ENCODE results near the gene KDM6B.

The KDM6B gene

GRCh38 chr17:7833795-7834541, at the start of gene KDM6B:
Gene KDM6B, plus strand, starts transcription at chr17:7834217. Its CDS starts 11,338 bp downstream, at chr17:7845555.
- no peak for TF ChIP-seq CTCF (IDR thresholded peaks at IDR 0.05; ENCODE audit: unreplicated experiment in 3 of 3)
- Mint-ChIP-seq H3K27ac (peak within 1 kb of the TSS; percentile 74 to 99 (median 95)), H3K4me1 (peaks cover 28% of the 10 kb centered on the region), H3K9me3 (no peaks in the 10 kb centered on the region), H3K36me3 (ENCODE audit: low read depth) (no peaks in the 10 kb centered on the region), H3K27me3 (ENCODE audit: low read depth) (peaks cover 24% of the 10 kb centered on the region), H3K4me3 (peak within 1 kb of the TSS; percentile 92 to 97 (median 92))

GRCh38 chr17:7786866-7787265, 47.2 kb upstream of the KDM6B start:
- Mint-ChIP-seq H3K4me1 (no peaks in the 10 kb centered on the region), H3K27me3 (ENCODE audit: low read depth) (peaks cover 5% of the 10 kb centered on the region), H3K9me3 (no peaks in the 10 kb centered on the region), H3K27ac (no peak overlapping the region), H3K36me3 (ENCODE audit: low read depth) (no peaks in the 10 kb centered on the region), H3K4me3 (no peak overlapping the region)
- TF ChIP-seq CTCF (IDR thresholded peaks at IDR 0.05; ENCODE audit: unreplicated experiment in 3 of 3), result no peak

- Mint-ChIP-seq H3K36me3 (ENCODE audit: low read depth) (no peaks in the 10 kb centered on the region), H3K27ac (no peak overlapping the region), H3K4me3 (no peak overlapping the region), H3K27me3 (ENCODE audit: low read depth) (peaks cover 5% of the 10 kb centered on the region), H3K9me3 (no peaks in the 10 kb centered on the region), H3K4me1 (no peaks in the 10 kb centered on the region)
- no peak for TF ChIP-seq CTCF (IDR thresholded peaks at IDR 0.05; ENCODE audit: unreplicated experiment in 3 of 3)
Measured at GRCh38 chr17:7789131-7789530, 44.9 kb upstream of the KDM6B start.

GRCh38 chr17:7790150-7790549, 43.9 kb upstream of the KDM6B start:
- TF ChIP-seq CTCF (IDR thresholded peaks at IDR 0.05; ENCODE audit: unreplicated experiment in 3 of 3), result no peak
- Mint-ChIP-seq H3K27me3 (ENCODE audit: low read depth) (peaks cover 5% of the 10 kb centered on the region), H3K4me1 (no peaks in the 10 kb centered on the region)

GRCh38 chr17:7792611-7793010, 41.4 kb upstream of the KDM6B start:
- H3K4me1 Mint-ChIP-seq, result no peaks in the 10 kb centered on the region
- peaks cover 5% of the 10 kb centered on the region for H3K27me3 Mint-ChIP-seq (ENCODE audit: low read depth)
- no peaks in the 10 kb centered on the region for H3K9me3 Mint-ChIP-seq
- no peaks in the 10 kb centered on the region for H3K36me3 Mint-ChIP-seq (ENCODE audit: low read depth)
- no peak overlapping the region for H3K4me3 Mint-ChIP-seq
- TF ChIP-seq CTCF (IDR thresholded peaks at IDR 0.05; ENCODE audit: unreplicated experiment in 3 of 3), result no peak
- no peak overlapping the region for H3K27ac Mint-ChIP-seq

More at GRCh38 chr17:7790150-7790549, 43.9 kb upstream of the KDM6B start:
- H3K4me3 Mint-ChIP-seq, result no peak overlapping the region
- no peaks in the 10 kb centered on the region for H3K9me3 Mint-ChIP-seq
- H3K27ac Mint-ChIP-seq, result no peak overlapping the region
- no peaks in the 10 kb centered on the region for H3K36me3 Mint-ChIP-seq (ENCODE audit: low read depth)

All from nephron (organoid).